Parathyroid adenoma (tissue), 2 donors: Measurements from ENCODE around the gene CIC.

Experiments used
- H2AFZ ChIP-seq: fragments of 300-600 bp; sonication (generic); one replicate; pipeline ENCODE4 v1.7.0; 2017; ENCODE audit warnings: antibody characterized with exemption, mild to moderate bottlenecking
- H3K27ac ChIP-seq: fragments of 300-600 bp; sonication (generic); one replicate; pipeline ENCODE4 v1.7.0; 2017
- H3K27me3 ChIP-seq: fragments of 300-600 bp; sonication (generic); one replicate; pipeline ENCODE4 v1.7.0; 2017; ENCODE audit warnings: low read length; ENCODE audit not compliant: control insufficient read depth, insufficient read depth
- H3K36me3 ChIP-seq: fragments of 300-600 bp; sonication (generic); one replicate; pipeline ENCODE4 v1.7.0; 2017; ENCODE audit warnings: low read length; ENCODE audit not compliant: control insufficient read depth, insufficient read depth
- H3K4me1 ChIP-seq: fragments of 300-600 bp; sonication (generic); one replicate; pipeline ENCODE4 v1.7.0; 2017; ENCODE audit warnings: control low read depth
- H3K4me2 ChIP-seq: fragments of 300-600 bp; sonication (generic); one replicate; pipeline ENCODE4 v1.7.0; 2017; ENCODE audit warnings: low read length
- H3K4me3 ChIP-seq: fragments of 300-600 bp; sonication (generic); one replicate; pipeline ENCODE4 v1.7.0; 2017; ENCODE audit warnings: low read depth, low read length
- H3K79me2 ChIP-seq: fragments of 300-600 bp; sonication (generic); one replicate; pipeline ENCODE4 v1.7.0; 2017; ENCODE audit warnings: control low read depth
- H3K9ac ChIP-seq: fragments of 300-600 bp; sonication (generic); one replicate; pipeline ENCODE4 v1.7.0; 2017; ENCODE audit warnings: mild to moderate bottlenecking
- H3K9me3 ChIP-seq: fragments of 300-600 bp; sonication (generic); one replicate; pipeline ENCODE4 v1.7.0; 2017; ENCODE audit warnings: low read length; ENCODE audit not compliant: control insufficient read depth
- TF ChIP-seq, protein P1 (sequence below): fragments of 300-600 bp; sonication (generic); IDR thresholded peaks from one replicate; pipeline ENCODE4 v1.7.0; 2017; ENCODE audit warnings: antibody characterized with exemption, mild to moderate bottlenecking
- donor health status: primary hyperparathyroidism.

The CIC gene

DNA sequence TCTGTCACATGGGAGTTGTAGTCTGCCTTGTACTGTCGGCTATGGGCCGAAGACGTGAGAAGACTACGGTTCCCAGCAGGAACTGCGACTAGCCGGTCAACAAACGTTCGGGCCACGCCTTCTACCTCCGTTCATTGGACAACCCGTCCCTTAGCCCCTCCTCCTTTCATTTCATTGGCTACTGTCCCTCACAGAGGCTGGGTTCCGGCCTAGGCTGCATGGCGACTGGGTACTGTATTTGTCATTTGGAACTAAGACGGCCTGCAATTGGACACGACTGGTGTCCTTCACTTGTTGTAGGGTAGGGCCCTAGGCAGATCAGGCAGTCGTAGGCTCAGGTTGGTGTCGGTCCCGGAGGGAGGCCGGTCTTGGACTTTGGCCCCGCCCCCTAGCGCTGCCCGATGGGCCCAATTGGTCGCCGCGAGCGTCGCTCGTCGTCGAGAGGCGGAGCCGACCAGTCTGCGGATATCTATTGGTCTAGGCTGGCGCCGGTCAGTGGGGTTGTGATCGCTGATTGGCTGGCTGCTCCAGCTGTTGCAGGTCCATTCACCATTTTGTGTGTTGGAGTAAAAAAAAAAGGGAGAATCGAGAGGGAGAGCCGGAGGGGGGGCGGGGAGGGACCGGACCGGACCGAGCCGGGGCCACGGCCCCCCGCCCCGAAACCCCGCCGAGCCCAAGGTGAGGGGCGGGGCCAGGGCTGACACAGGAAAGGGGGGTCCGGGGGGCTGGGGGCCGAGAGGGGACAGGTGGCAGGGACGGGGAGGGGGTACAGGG is at the start of gene CIC:
Gene CIC, plus strand, starts transcription at position 549 of the 774 bp plus-strand sequence. CDS start 2,532 bp downstream, outside the sequence.
- Histone ChIP-seq H3K9ac (peak within 1 kb of the TSS; percentile 46), H2AFZ (peak within 1 kb of the TSS; percentile 96), H3K9me3 (no peaks in the 10 kb centered on the region), H3K4me2 (peak within 1 kb of the TSS; percentile 99), H3K27me3 (no peaks in the 10 kb centered on the region), H3K27ac (peak within 1 kb of the TSS; percentile 98), H3K4me3 (peak within 1 kb of the TSS; percentile 99), H3K79me2 (peaks cover 38% of the 10 kb centered on the region), H3K36me3 (no peaks in the 10 kb centered on the region), H3K4me1 (peaks cover 16% of the 10 kb centered on the region)
- TF ChIP-seq, protein P1, sequence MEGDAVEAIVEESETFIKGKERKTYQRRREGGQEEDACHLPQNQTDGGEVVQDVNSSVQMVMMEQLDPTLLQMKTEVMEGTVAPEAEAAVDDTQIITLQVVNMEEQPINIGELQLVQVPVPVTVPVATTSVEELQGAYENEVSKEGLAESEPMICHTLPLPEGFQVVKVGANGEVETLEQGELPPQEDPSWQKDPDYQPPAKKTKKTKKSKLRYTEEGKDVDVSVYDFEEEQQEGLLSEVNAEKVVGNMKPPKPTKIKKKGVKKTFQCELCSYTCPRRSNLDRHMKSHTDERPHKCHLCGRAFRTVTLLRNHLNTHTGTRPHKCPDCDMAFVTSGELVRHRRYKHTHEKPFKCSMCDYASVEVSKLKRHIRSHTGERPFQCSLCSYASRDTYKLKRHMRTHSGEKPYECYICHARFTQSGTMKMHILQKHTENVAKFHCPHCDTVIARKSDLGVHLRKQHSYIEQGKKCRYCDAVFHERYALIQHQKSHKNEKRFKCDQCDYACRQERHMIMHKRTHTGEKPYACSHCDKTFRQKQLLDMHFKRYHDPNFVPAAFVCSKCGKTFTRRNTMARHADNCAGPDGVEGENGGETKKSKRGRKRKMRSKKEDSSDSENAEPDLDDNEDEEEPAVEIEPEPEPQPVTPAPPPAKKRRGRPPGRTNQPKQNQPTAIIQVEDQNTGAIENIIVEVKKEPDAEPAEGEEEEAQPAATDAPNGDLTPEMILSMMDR: no peak

DNA sequence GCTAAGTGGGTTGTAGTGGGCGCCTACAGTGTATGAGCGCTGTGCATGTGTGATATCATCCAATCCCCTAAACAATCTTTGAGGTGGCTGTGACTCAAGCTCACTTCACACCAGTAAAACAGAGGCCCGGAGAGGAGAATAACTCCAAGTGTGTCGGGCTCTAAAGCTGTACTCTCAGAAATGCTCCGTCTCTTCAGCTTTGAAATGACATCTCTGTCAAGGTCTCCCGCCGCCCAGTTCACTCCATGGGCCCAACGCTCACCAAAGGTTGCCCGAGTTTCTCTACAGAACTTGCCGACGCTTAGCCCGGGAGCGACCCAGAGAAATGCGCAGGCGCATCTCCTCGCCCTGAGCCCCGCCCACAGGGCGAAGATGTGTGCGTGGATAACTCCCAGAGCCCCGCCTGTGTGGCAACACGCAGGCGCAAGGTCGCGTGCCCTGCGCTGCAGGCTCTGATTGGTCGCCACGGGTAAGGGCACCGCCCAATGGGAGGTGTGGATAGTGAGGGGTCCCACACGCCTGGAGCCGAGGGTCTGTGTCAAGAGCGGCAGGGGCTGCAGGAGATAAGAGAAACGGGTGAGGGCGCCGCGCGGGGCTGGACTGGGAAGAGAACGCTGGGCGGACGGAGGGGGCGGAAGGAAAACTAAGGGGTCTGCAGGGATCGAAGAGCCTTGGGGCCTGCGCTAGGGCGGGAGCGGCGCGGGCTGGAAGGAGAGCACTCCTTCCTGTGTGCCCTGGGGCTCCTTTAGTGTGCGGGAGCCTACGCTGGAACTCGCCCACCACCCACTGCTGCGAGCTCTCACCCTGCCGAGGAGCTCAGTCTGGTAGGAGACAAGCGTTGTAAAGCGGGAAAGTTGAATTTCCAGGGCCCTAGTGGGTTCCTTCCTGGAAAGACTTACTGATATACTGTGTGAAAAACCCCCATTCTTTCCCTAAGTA is 49.0 kb upstream of the CIC start, which contains the start of gene ZNF526:
Gene ZNF526, plus strand, starts transcription at position 501 of the 939 bp plus-strand sequence. CDS start 4,092 bp downstream, outside the sequence.
- no peaks in the 10 kb centered on the region for H3K27me3 ChIP-seq
- H3K79me2 ChIP-seq: peaks cover 63% of the 10 kb centered on the region
- H3K27ac ChIP-seq: peak within 1 kb of the TSS; percentile 72
- H3K4me3 ChIP-seq: peak within 1 kb of the TSS; percentile 99
- no peaks in the 10 kb centered on the region for H3K9me3 ChIP-seq
- H3K4me2 ChIP-seq: peak within 1 kb of the TSS; percentile 80
- TF ChIP-seq, protein P1: no peak
- H3K36me3 ChIP-seq: no peaks in the 10 kb centered on the region
- H3K9ac ChIP-seq: peak within 1 kb of the TSS; percentile 24
- peaks cover 22% of the 10 kb centered on the region for H3K4me1 ChIP-seq
- H2AFZ ChIP-seq: peak within 1 kb of the TSS; percentile 83

DNA sequence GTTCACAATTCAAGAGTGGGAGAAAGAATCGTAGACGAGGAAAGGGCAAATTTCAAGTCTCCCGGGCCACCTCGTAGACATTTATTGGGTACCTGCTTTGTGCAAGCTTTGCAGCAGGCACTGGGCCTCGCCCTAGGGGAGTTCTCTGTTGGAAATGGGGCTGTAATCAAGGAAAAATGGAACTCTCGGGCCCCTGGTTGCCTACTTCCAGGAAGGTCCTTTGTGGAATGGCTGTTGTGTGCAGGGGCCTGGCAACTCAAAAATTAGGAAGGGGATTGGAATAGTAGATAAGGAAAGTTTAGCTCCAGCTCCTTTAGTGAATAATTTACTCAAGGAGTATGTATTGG is 48.3 kb upstream of the CIC start:
- Histone ChIP-seq H3K4me2 (peak overlapping the region; percentile 80), H3K36me3 (no peaks in the 10 kb centered on the region), H2AFZ (peak overlapping the region; percentile 83), H3K4me1 (peaks cover 17% of the 10 kb centered on the region), H3K27ac (peak overlapping the region; percentile 72), H3K4me3 (peak overlapping the region; percentile 99), H3K79me2 (peaks cover 57% of the 10 kb centered on the region), H3K9ac (peak overlapping the region; percentile 24), H3K27me3 (no peaks in the 10 kb centered on the region), H3K9me3 (no peaks in the 10 kb centered on the region)
- TF ChIP-seq, protein P1: no peak

DNA sequence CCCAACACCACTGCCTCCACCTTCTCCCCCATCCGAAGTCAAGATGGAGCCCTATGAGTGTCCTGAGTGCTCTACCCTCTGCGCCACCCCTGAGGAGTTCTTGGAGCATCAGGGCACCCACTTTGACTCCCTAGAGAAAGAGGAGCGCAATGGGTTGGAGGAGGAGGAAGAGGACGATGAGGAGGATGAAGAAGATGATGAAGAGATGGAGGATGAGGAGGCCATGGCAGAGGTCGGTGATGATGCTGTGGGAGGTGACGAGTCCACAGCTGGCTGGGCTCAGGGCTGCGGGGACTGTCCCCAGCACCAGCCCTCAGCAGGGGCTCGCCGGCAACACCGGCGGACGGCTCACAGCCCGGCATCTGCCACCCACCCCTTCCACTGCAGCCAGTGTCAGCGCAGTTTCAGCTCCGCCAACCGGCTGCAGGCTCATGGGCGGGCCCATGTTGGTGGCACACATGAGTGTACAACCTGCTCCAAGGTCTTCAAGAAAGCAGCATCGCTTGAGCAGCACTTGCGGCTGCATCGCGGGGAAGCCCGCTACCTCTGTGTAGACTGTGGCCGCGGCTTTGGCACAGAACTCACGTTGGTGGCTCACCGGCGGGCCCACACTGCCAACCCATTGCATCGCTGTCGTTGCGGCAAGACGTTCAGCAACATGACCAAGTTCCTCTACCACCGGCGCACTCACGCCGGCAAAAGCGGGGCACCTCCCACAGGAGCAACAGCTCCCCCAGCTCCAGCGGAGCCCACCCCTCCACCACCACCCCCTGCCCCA is 43.9 kb upstream of the CIC start:
- Histone ChIP-seq H3K27ac (no peak overlapping the region), H2AFZ (no peak overlapping the region), H3K4me2 (no peak overlapping the region), H3K9ac (no peak overlapping the region), H3K4me3 (no peak overlapping the region), H3K9me3 (no peaks in the 10 kb centered on the region), H3K4me1 (peaks cover 3% of the 10 kb centered on the region), H3K27me3 (no peaks in the 10 kb centered on the region), H3K79me2 (peaks cover 29% of the 10 kb centered on the region), H3K36me3 (no peaks in the 10 kb centered on the region)
- TF ChIP-seq, protein P1: no peak
